NOMO-1 treated with dmso at 0.1 percent for 144 hours (cell line): ENCODE data around the gene TNFSF12.

Experiments
- DNase-seq: peaks from one replicate; lab custom pipeline; 2025; ENCODE audit not compliant: unreplicated experiment; lab: John Stamatoyannopoulos, UW

TNFSF12 gene

GRCh38 chr17:7541074-7541621 is 7.7 kb upstream of the TNFSF12 start:
- no peak for DNase-seq

GRCh38 chr17:7544911-7545310 is 3.9 kb upstream of the TNFSF12 start:
- no peak for DNase-seq

- no peak for DNase-seq
Observed at GRCh38 chr17:7549401-7550055, 670 bp downstream of the TNFSF12 start.

GRCh38 chr17:7550344-7550743 is 1.5 kb downstream of the TNFSF12 start:
- DNase-seq: no peak

- no peak for DNase-seq
Observed at GRCh38 chr17:7551396-7551795, 2.5 kb downstream of the TNFSF12 start.

GRCh38 chr17:7552621-7553051 is 3.8 kb downstream of the TNFSF12 start:
- DNase-seq: peak; percentile 64

GRCh38 chr17:7553356-7553755 is 4.5 kb downstream of the TNFSF12 start:
- DNase-seq: no peak

GRCh38 chr17:7555320-7555948 is 6.6 kb downstream of the TNFSF12 start:
- no peak for DNase-seq

GRCh38 chr17:7556627-7557026 is 7.8 kb downstream of the TNFSF12 start:
- DNase-seq: no peak

- no peak for DNase-seq
Observed at GRCh38 chr17:7557147-7557764, 8.4 kb downstream of the TNFSF12 start.

- peak; percentile 86 for DNase-seq
Observed at GRCh38 chr17:7557775-7558543, 9.1 kb downstream of the TNFSF12 start.

GRCh38 chr17:7558544-7559319 is 9.9 kb downstream of the TNFSF12 start, which contains the start of gene TNFSF13:
Gene TNFSF13, plus strand, starts transcription at chr17:7558750. Its CDS starts 290 bp downstream, at chr17:7559040.
- DNase-seq: peak; percentile 88

- no peak for DNase-seq
Observed at GRCh38 chr17:7559320-7560171, 10.7 kb downstream of the TNFSF12 start.

GRCh38 chr17:7560172-7561027 is 11.5 kb downstream of the TNFSF12 start:
- no peak for DNase-seq

GRCh38 chr17:7561028-7561575 is 12.2 kb downstream of the TNFSF12 start:
- DNase-seq: peak; percentile 74

GRCh38 chr17:7561589-7562207 is 12.8 kb downstream of the TNFSF12 start, which contains the start of gene SENP3:
Gene SENP3, plus strand, starts transcription at chr17:7561919. Its CDS starts 1,158 bp downstream, at chr17:7563077.
- DNase-seq: peak; percentile 61

GRCh38 chr17:7562208-7562605 is 13.3 kb downstream of the TNFSF12 start:
- DNase-seq: no peak
